GM13977 (cell line): Measurements from ENCODE around the gene BRIP1.

Experiments used
- DNase-seq: peaks from one replicate; pipeline ENCODE4 v3.0.0; 2012; ENCODE audit warnings: low spot score
- in situ Hi-C: fragments of 300-500 bp; cut with MboI; formaldehyde crosslinking; loops from one replicate; pipeline ENCODE4 v1.12.0; 2022; ENCODE audit warnings: low sequenced_read_pairs, low pct_unique_long_range_greater_than_20kb, mixed read lengths, inconsistent platforms; ENCODE audit not compliant: unreplicated experiment
- TF ChIP-seq, protein P1 (sequence below): IDR thresholded peaks from 2 replicates; pipeline ENCODE4 v1.5.1; 2012; ENCODE audit warnings: mild to moderate bottlenecking, control low read depth; ENCODE audit not compliant: insufficient read depth; ENCODE audit errors: extremely low read depth, missing control alignments

The BRIP1 gene

DNA sequence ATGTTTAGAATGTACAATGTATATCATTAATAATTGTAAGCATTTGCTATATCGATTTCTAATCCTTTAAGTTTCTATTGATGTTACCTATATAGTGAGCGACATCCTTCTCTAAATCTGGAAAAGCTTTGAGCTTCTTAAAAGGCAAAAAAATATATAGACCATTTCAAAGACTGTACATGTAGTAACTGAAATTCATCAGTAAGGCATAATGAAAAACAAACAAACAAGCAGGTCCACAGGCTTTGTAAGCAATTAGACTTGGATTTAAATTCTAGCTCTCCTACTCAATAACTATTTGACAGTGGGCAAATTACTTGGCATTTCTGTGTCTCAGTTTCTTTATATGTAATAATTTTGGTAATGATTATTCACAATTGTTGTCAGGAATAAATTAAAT is 220.6 kb downstream of the BRIP1 start:
- TF ChIP-seq, protein P1, sequence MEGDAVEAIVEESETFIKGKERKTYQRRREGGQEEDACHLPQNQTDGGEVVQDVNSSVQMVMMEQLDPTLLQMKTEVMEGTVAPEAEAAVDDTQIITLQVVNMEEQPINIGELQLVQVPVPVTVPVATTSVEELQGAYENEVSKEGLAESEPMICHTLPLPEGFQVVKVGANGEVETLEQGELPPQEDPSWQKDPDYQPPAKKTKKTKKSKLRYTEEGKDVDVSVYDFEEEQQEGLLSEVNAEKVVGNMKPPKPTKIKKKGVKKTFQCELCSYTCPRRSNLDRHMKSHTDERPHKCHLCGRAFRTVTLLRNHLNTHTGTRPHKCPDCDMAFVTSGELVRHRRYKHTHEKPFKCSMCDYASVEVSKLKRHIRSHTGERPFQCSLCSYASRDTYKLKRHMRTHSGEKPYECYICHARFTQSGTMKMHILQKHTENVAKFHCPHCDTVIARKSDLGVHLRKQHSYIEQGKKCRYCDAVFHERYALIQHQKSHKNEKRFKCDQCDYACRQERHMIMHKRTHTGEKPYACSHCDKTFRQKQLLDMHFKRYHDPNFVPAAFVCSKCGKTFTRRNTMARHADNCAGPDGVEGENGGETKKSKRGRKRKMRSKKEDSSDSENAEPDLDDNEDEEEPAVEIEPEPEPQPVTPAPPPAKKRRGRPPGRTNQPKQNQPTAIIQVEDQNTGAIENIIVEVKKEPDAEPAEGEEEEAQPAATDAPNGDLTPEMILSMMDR, result no peak
- no peak for DNase-seq
- in situ Hi-C loops, result loop anchor here (5.0 kb wide), 1 partner anchor 195 kb away; no protein-coding TSS in a partner anchor

DNA sequence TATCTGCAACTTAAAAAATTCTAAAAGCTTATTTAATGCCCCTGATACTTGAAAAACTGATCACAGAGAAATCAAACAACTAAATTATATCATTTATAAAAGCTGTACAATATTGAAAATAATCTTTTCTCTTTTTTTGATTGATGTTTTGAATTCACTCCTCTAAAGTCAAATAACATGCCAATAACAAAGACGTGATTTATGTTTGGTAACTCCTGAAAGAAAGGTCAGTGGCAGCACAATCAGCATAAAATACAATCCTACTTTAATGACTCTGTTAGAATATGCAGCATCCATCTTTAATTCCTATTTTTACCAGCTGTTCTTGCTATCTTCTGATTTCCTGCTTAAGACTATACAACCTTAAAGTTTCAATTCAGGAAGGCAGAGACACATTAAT is 221.6 kb downstream of the BRIP1 start:
- in situ Hi-C loops, result loop anchor here (5.0 kb wide), 1 partner anchor 196 kb away; no protein-coding TSS in a partner anchor
- no peak for DNase-seq
- TF ChIP-seq, protein P1, result no peak

DNA sequence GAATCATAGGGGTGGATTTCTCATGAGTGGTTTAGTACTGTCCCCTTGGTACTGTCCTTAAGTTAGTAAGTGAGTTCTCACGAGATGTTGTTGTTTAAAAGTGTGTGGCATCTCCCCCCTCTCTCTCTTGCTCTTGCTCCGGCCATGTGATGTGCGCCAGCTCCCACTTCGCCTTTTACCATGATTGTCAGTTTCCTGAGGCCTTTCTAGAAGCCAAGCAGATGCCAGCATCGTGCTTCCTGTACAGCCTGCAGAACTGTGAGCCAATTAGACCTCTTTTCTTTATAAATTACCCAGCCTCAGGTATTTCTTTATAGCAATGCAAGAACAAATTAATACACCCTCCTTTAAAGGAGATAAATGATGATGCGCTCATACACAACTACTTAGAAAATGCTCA is 222.2 kb downstream of the BRIP1 start:
- TF ChIP-seq, protein P1, result no peak
- in situ Hi-C loops, result loop anchor here (5.0 kb wide), 1 partner anchor 196 kb away; no protein-coding TSS in a partner anchor
- no peak for DNase-seq

DNA sequence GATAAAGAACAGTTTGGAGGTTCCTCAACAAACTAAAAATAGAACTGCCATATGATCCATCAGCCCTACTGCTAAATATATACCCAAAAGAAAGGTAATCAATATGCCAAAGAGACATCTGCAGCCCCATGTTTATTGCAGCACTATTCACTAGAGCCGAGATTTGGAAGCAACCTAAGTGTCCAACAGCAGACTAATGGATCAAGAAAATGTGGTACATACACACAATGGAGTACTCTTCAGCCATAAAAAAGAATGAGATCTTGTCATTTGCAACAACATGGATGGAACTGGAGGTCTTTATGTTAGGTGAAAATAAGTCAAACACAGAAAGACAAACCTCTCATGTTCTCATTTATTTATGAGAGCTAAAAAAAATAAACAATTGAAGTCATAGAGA is 223.5 kb downstream of the BRIP1 start:
- in situ Hi-C loops, result loop anchor here (5.0 to 10.0 kb wide), 2 partner anchors 197 to 465 kb away; no protein-coding TSS in a partner anchor

DNA sequence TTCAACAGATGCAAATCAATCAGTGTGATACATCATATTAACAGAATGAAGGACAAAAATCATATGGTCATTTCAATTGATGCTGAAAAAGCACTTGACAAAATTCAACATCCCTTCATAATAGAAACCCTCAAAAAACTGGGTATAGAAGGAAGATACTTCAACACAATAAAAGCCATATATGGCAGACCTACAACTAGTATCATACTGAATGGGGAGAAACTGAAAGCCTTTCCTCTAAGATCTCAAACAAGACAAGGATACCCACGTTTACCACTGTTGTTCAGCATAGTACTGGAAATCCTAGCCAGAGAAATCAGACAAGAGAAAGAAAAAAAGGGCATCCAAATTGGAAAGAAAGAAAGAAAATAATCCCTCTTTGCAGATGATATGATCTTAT is 225.2 kb downstream of the BRIP1 start:
- in situ Hi-C loops, result loop anchor here (10.0 kb wide), 1 partner anchor 467 kb away; no protein-coding TSS in a partner anchor
- TF ChIP-seq, protein P1, result no peak
- no peak for DNase-seq

More for the DNA sequence above, 223.5 kb downstream of the BRIP1 start:
- no peak for DNase-seq
- TF ChIP-seq, protein P1, result no peak

DNA sequence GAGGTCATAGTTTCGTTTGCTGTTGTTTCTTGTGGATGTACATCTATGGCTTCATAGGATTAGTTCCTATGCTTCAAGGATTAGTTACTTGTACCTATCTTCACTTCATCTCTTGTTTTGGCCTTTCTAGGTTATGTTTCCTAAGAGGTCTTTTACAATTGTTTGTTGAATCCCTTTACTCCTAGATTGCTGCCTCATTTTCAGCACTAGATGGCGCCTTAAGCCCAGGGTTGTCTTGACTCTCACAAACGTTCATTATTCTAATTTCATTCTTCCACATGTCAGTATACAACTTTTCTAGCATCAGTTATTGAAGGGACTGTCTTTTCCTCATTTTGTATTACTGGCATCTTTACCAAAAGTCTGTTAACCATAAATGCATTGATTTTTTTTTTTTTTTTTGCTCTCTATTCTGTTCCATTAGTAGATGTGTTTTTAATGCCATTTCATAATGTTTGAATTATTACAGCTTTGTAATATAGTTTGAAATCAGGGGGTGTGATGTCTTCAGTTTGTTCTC is 227.4 kb downstream of the BRIP1 start:
- in situ Hi-C loops, result loop anchor here (10.0 kb wide), 1 partner anchor 469 kb away; no protein-coding TSS in a partner anchor
- peak; percentile 12 for DNase-seq
- TF ChIP-seq, protein P1, result peak; percentile 79
